Right lobe of liver (tissue), 4 donors: ENCODE data around the gene POLR2F.

Source experiments
- CTCF ChIP-seq, 4 donors: fragments of 200-600 bp in 3 of 4; fragments of 450-650 bp in 1 of 4; IDR thresholded peaks; one replicate each; pipeline versions ENCODE4 v1.5.1 to v1.8.0; 2016 to 2022; ENCODE audit warnings: antibody characterized with exemption in 4 of 4, mild to moderate bottlenecking in 2 of 4
- POLR2A ChIP-seq: fragments of 450-650 bp; IDR thresholded peaks from one replicate; pipeline ENCODE4 v1.6.1; 2017; ENCODE audit warnings: antibody characterized with exemption, mild to moderate bottlenecking
- donor health status: DM: no; HTN: no; CAD: no.
- donor health status: DM: no; HTN: no; CAD: no.
- donor health status: DM: no; HTN: yes; CAD: no.

GRCh38 chr22:38005943-38006342 lies 52.4 kb downstream of the POLR2F start:
- TF ChIP-seq POLR2A (no peak), CTCF (IDR thresholded peaks at IDR 0.05) (no peak)
